Amniotic stem cell (primary cell): ENCODE measurements around the gene UNC93B1.
"Not testable (repeated sequence)": the region's sequence is repeated elsewhere in the genome, so short reads cannot be mapped to it uniquely, and the experiment has no call there.

Source experiments
- DNase-seq: peaks from one replicate; lab custom pipeline; 2025; lab: John Stamatoyannopoulos, UW

UNC93B1 gene

GRCh38 chr11:67991347-67992121, 12.4 kb downstream of the UNC93B1 start:
- not testable (repeated sequence) for DNase-seq

GRCh38 chr11:67990546-67991346, 13.2 kb downstream of the UNC93B1 start:
- DNase-seq = not testable (repeated sequence)

GRCh38 chr11:67985302-67985701, 18.6 kb downstream of the UNC93B1 start:
- DNase-seq = not testable (repeated sequence)

- no peak for DNase-seq
Measured at GRCh38 chr11:67983951-67984350, 19.9 kb downstream of the UNC93B1 start.

GRCh38 chr11:67982255-67982857, 21.5 kb downstream of the UNC93B1 start:
- DNase-seq = not testable (repeated sequence)

GRCh38 chr11:67981226-67981625, 22.7 kb downstream of the UNC93B1 start:
- DNase-seq = not testable (repeated sequence)

- DNase-seq = not testable (repeated sequence)
Measured at GRCh38 chr11:67978766-67979418, 25.0 kb downstream of the UNC93B1 start.

- not testable (repeated sequence) for DNase-seq
Measured at GRCh38 chr11:67974746-67975145, 29.2 kb downstream of the UNC93B1 start.

GRCh38 chr11:67965830-67966348, 38.0 kb downstream of the UNC93B1 start:
- not testable (repeated sequence) for DNase-seq

- not testable (repeated sequence) for DNase-seq
Measured at GRCh38 chr11:67964746-67965145, 39.2 kb downstream of the UNC93B1 start.

GRCh38 chr11:67963879-67964278, 40.0 kb downstream of the UNC93B1 start:
- not testable (repeated sequence) for DNase-seq

- not testable (repeated sequence) for DNase-seq
Measured at GRCh38 chr11:67963217-67963616, 40.7 kb downstream of the UNC93B1 start.

GRCh38 chr11:67956236-67956635, 47.7 kb downstream of the UNC93B1 start:
- DNase-seq = not testable (repeated sequence)

- peak; percentile 14 for DNase-seq
Measured at GRCh38 chr11:67955461-67956007, 48.4 kb downstream of the UNC93B1 start.

GRCh38 chr11:67954971-67955370, 48.9 kb downstream of the UNC93B1 start:
- DNase-seq = not testable (repeated sequence)

- not testable (repeated sequence) for DNase-seq
Measured at GRCh38 chr11:67954251-67954650, 49.6 kb downstream of the UNC93B1 start.

GRCh38 chr11:67950705-67951104, 53.2 kb downstream of the UNC93B1 start:
- DNase-seq = not testable (repeated sequence)

GRCh38 chr11:67947785-67948184, 56.1 kb downstream of the UNC93B1 start:
- not testable (repeated sequence) for DNase-seq

GRCh38 chr11:67946403-67946802, 57.5 kb downstream of the UNC93B1 start:
- DNase-seq = not testable (repeated sequence)

GRCh38 chr11:67943406-67943805, 60.5 kb downstream of the UNC93B1 start:
- not testable (repeated sequence) for DNase-seq
